A673 (cell line): ENCODE measurements around the gene OR8B8.

Experiments used
- EZH2 ChIP-seq: fragments of 200-600 bp; sonication (generic); IDR thresholded peaks from 2 replicates; pipeline ENCODE4 v1.6.1; 2017; ENCODE audit warnings: borderline replicate concordance, low read depth, mild to moderate bottlenecking, mixed read lengths, antibody characterized with exemption, low read length; ENCODE audit not compliant: poor library complexity, severe bottlenecking
- TF ChIP-seq, protein P1 (sequence below): fragments of 300-800, 200-600 bp; sonication (generic); conservative IDR thresholded peaks from 2 replicates; pipeline ENCODE4 v1.5.1; 2017; ENCODE audit warnings: low read depth, mild to moderate bottlenecking, antibody characterized with exemption, low read length, moderate library complexity, mixed read lengths

DNA sequence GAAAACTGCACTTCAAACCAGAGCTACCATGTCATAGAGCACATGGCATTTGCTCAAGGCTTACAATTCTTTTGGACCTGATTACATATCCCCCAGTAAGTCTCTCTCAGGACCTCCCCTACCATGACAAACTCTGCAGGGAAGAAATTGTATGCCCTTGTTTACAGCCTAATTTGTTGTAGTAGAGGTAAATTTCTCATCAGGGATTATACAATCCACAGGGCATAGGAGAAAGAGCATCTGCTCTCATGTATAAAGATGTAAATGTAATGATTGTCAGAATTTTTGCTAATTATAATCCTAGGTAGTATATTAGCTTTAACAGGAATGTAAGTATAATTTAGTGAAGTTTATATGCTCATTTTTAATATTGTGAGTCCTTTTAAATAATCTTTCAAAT lies 46.6 kb downstream of the OR8B8 start, which contains the start of gene OR8B3:
- no peak for TF ChIP-seq EZH2
- TF ChIP-seq, protein P1, sequence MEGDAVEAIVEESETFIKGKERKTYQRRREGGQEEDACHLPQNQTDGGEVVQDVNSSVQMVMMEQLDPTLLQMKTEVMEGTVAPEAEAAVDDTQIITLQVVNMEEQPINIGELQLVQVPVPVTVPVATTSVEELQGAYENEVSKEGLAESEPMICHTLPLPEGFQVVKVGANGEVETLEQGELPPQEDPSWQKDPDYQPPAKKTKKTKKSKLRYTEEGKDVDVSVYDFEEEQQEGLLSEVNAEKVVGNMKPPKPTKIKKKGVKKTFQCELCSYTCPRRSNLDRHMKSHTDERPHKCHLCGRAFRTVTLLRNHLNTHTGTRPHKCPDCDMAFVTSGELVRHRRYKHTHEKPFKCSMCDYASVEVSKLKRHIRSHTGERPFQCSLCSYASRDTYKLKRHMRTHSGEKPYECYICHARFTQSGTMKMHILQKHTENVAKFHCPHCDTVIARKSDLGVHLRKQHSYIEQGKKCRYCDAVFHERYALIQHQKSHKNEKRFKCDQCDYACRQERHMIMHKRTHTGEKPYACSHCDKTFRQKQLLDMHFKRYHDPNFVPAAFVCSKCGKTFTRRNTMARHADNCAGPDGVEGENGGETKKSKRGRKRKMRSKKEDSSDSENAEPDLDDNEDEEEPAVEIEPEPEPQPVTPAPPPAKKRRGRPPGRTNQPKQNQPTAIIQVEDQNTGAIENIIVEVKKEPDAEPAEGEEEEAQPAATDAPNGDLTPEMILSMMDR: no peak
